Measurements from ENCODE around the gene SLC3A2. TPM values are rescaled to one million over a fixed set of nuclear protein-coding genes. Genes with fewer than 3 reads are reported as not detected.
A peak's percentile ranks its signal among the peaks of the same experiment; 100 is the strongest.

The SLC3A2 gene
- total and polyA plus RNA-seq, 2 experiments from 2014 or later: 79.2 to 93.8 TPM

- Histone ChIP-seq H3K9me3 (ENCODE audit: low read depth) (no peaks in the 10 kb centered on the region), H3K4me1 (ENCODE audit: low read depth) (no peaks in the 10 kb centered on the region), H3K27ac (no peak overlapping the region), H3K36me3 (no peaks in the 10 kb centered on the region), H3K4me3 (no peak overlapping the region), H3K27me3 (no peaks in the 10 kb centered on the region)
- TF ChIP-seq, protein P1, sequence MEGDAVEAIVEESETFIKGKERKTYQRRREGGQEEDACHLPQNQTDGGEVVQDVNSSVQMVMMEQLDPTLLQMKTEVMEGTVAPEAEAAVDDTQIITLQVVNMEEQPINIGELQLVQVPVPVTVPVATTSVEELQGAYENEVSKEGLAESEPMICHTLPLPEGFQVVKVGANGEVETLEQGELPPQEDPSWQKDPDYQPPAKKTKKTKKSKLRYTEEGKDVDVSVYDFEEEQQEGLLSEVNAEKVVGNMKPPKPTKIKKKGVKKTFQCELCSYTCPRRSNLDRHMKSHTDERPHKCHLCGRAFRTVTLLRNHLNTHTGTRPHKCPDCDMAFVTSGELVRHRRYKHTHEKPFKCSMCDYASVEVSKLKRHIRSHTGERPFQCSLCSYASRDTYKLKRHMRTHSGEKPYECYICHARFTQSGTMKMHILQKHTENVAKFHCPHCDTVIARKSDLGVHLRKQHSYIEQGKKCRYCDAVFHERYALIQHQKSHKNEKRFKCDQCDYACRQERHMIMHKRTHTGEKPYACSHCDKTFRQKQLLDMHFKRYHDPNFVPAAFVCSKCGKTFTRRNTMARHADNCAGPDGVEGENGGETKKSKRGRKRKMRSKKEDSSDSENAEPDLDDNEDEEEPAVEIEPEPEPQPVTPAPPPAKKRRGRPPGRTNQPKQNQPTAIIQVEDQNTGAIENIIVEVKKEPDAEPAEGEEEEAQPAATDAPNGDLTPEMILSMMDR (IDR thresholded peaks at IDR 0.05; ENCODE audit: low read depth, low read length): no peak
- DNase-seq (ENCODE audit: low read depth in 1 of 2, low spot score in 1 of 2): no peak
Measured at GRCh38 chr11:62897311-62897710, 16.6 kb downstream of the SLC3A2 start.

- no peak overlapping the region for H3K27ac ChIP-seq
- H3K4me3 ChIP-seq: no peak overlapping the region
- no peaks in the 10 kb centered on the region for H3K4me1 ChIP-seq (ENCODE audit: low read depth)
- no peaks in the 10 kb centered on the region for H3K36me3 ChIP-seq
- DNase-seq (ENCODE audit: low read depth in 1 of 2, low spot score in 1 of 2): no peak
- H3K27me3 ChIP-seq: no peaks in the 10 kb centered on the region
- H3K9me3 ChIP-seq (ENCODE audit: low read depth): no peaks in the 10 kb centered on the region
- TF ChIP-seq, protein P1 (IDR thresholded peaks at IDR 0.05; ENCODE audit: low read depth, low read length): no peak
Measured at GRCh38 chr11:62898027-62898426, 17.3 kb downstream of the SLC3A2 start.

GRCh38 chr11:62902932-62903331 is 22.2 kb downstream of the SLC3A2 start:
- DNase-seq (ENCODE audit: low read depth in 1 of 2, low spot score in 1 of 2): no peak
- H3K36me3 ChIP-seq: no peaks in the 10 kb centered on the region

GRCh38 chr11:62905296-62905695 is 24.6 kb downstream of the SLC3A2 start:
- Histone ChIP-seq H3K4me3 (no peak overlapping the region), H3K9me3 (ENCODE audit: low read depth) (no peaks in the 10 kb centered on the region), H3K27me3 (no peaks in the 10 kb centered on the region), H3K4me1 (ENCODE audit: low read depth) (peaks cover 11% of the 10 kb centered on the region), H3K27ac (peak overlapping the region; percentile 2), H3K36me3 (no peaks in the 10 kb centered on the region)
- DNase-seq (ENCODE audit: low read depth in 1 of 2, low spot score in 1 of 2): peak in 1 of 2 donors; percentile 32
- TF ChIP-seq, protein P1 (IDR thresholded peaks at IDR 0.05; ENCODE audit: low read depth, low read length): no peak

More at GRCh38 chr11:62902932-62903331, 22.2 kb downstream of the SLC3A2 start:
- Histone ChIP-seq H3K9me3 (ENCODE audit: low read depth) (no peaks in the 10 kb centered on the region), H3K4me1 (ENCODE audit: low read depth) (peaks cover 7% of the 10 kb centered on the region), H3K27me3 (no peaks in the 10 kb centered on the region), H3K27ac (no peak overlapping the region), H3K4me3 (no peak overlapping the region)
- TF ChIP-seq, protein P1 (IDR thresholded peaks at IDR 0.05; ENCODE audit: low read depth, low read length): no peak

DNA sequence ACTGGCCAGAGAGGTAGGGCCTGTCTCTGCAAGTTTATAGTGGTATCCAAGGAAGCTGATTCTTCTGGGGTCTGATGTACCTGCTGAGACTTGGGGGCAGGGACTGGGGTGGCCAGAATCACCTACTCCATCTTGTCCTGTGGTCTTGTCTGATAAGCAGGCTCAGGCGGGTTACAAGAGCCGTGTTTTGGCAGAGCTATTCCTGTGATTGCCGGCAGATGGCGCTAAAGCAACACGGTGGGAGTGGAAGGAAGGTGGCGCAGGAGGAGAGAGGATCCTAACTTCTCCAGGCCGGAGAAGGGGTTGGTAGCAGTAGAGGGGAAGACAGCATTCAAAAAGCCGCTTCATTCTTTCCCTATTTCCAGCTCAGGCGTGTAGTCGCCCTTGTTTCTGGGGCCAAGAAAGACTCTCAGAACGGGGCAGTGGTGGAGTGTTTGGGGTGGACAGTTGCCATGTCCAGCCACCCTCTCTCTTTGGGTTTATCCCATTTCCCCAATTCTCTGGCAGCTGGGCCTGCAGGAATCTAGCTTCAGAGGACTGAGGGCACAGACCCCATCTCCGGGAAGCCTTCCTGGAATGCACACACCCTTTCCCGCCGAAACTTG is 25.3 kb downstream of the SLC3A2 start:
- Histone ChIP-seq H3K27me3 (no peaks in the 10 kb centered on the region), H3K27ac (no peak overlapping the region), H3K4me3 (no peak overlapping the region), H3K36me3 (no peaks in the 10 kb centered on the region), H3K9me3 (ENCODE audit: low read depth) (no peaks in the 10 kb centered on the region), H3K4me1 (ENCODE audit: low read depth) (peaks cover 11% of the 10 kb centered on the region)
- TF ChIP-seq, protein P1 (IDR thresholded peaks at IDR 0.05; ENCODE audit: low read depth, low read length): peak; percentile 99
- peak; percentile 87 to 89 for DNase-seq (ENCODE audit: low read depth in 1 of 2, low spot score in 1 of 2)

Data from cardiac muscle cell (in vitro differentiated cells and primary cell).